Mammary epithelial cell (primary cell): ENCODE results near the gene UPP1.

Source experiments
- CTCF ChIP-seq, 2 donors: IDR thresholded peaks in 1 of 2; conservative IDR thresholded peaks in 1 of 2; 2 replicates each; pipeline ENCODE4 v1.5.1; 2011 to 2012; ENCODE audit warnings: inconsistent platforms in 2 of 2, low read length in 2 of 2, mild to moderate bottlenecking in 2 of 2, control low read depth in 1 of 2, low read depth in 1 of 2; ENCODE audit not compliant: insufficient read depth in 1 of 2; ENCODE audit errors: extremely low read depth in 1 of 2
- EZH2 ChIP-seq: IDR thresholded peaks from 2 replicates; pipeline ENCODE4 v1.6.1; 2012; ENCODE audit warnings: low read length, inconsistent platforms, borderline replicate concordance

GRCh38 chr7:48099781-48100180, 10.7 kb downstream of the UPP1 start:
- no peak for TF ChIP-seq CTCF (conservative IDR thresholded peaks at IDR 0.05 in 1 of 2, IDR thresholded peaks at IDR 0.05 in 1 of 2; ENCODE audit: extremely low read depth in 1 of 2, insufficient read depth in 1 of 2, low read depth in 1 of 2, low read length in 2 of 2)
- TF ChIP-seq EZH2 = no peak
